Effector memory CD8-positive, alpha-beta T cell (primary cell): ENCODE data around the gene ANKRD44.

Experiments
- ATAC-seq: fragments of 150-1000 bp; cut with Tn5 transposase; replicated peaks from 2 replicates; pipeline ENCODE4 v1.10.0; 2021; ENCODE audit warnings: mild to moderate bottlenecking, moderate library complexity
- DNase-seq, 3 experiments: peaks; one replicate each; pipeline ENCODE4 v3.0.0; 2021
- H3K27ac Mint-ChIP-seq, 2 donors: one replicate each; pipeline ENCODE4 v1.8.0; 2022; ENCODE audit warnings: mild to moderate bottlenecking in 2 of 2, mixed read lengths in 2 of 2, moderate library complexity in 2 of 2
- H3K27me3 Mint-ChIP-seq, 2 donors: one replicate each; pipeline ENCODE4 v1.8.0; 2022; ENCODE audit warnings: mixed read lengths in 2 of 2
- H3K36me3 Mint-ChIP-seq: one replicate; pipeline ENCODE4 v1.8.0; 2022; ENCODE audit warnings: mild to moderate bottlenecking, moderate library complexity, mixed read lengths; ENCODE audit not compliant: insufficient read depth
- H3K4me1 Mint-ChIP-seq, 2 donors: one replicate each; pipeline ENCODE4 v1.8.0; 2022; ENCODE audit warnings: low read depth in 2 of 2, mixed read lengths in 2 of 2
- H3K4me3 Mint-ChIP-seq, 2 donors: one replicate each; pipeline ENCODE4 v1.8.0; 2022; ENCODE audit warnings: mild to moderate bottlenecking in 2 of 2, mixed read lengths in 2 of 2, moderate library complexity in 2 of 2
- H3K9me3 Mint-ChIP-seq, 2 donors: one replicate each; pipeline ENCODE4 v1.8.0; 2022; ENCODE audit warnings: mixed read lengths in 2 of 2

The ANKRD44 gene

DNA sequence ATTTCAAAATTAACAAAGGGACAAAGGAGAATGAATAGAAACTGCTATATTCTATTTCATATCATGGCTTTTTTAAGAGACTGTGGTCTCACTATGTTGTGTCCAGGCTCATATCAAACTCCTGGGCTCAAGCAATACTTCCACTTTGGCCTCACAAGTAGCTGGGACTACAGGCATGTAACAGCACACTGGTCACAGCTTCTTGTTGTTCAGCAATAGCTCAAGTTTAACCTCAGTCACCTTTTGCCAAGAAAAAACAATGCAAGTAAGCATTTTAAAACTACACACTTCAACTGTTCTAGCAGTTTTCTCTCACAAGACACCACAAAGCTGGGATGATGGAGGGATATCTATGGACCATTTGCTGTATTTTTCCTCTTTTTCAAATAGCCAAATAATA, 77.1 kb downstream of the ANKRD44 start:
- Mint-ChIP-seq H3K36me3 (peaks cover 22% of the 10 kb centered on the region), H3K4me1 (peaks cover 67 to 95% of the 10 kb centered on the region in 2 donors), H3K9me3 (no peaks in the 10 kb centered on the region), H3K4me3 (peak overlapping the region in 1 of 2 donors; percentile 58), H3K27ac (peak overlapping the region in 1 of 2 donors; percentile 94), H3K27me3 (no peaks in the 10 kb centered on the region)
- DNase-seq (no peak), ATAC-seq (no peak)

- H3K4me3 Mint-ChIP-seq, result peak overlapping the region in 1 of 2 donors; percentile 4
- peaks cover 14% of the 10 kb centered on the region for H3K36me3 Mint-ChIP-seq
- ATAC-seq, result no peak
- no peak for DNase-seq
- H3K4me1 Mint-ChIP-seq, result peaks cover 61 to 93% of the 10 kb centered on the region in 2 donors
- H3K9me3 Mint-ChIP-seq, result no peaks in the 10 kb centered on the region
- no peaks in the 10 kb centered on the region for H3K27me3 Mint-ChIP-seq
- peak overlapping the region in 1 of 2 donors; percentile 94 for H3K27ac Mint-ChIP-seq
Measured at GRCh38 chr2:197232010-197232409, 78.6 kb downstream of the ANKRD44 start.

GRCh38 chr2:197229509-197230443, 80.8 kb downstream of the ANKRD44 start:
- ATAC-seq, result peak; percentile 27
- DNase-seq, result no peak
- no peaks in the 10 kb centered on the region for H3K9me3 Mint-ChIP-seq
- peaks cover 12% of the 10 kb centered on the region for H3K36me3 Mint-ChIP-seq
- H3K27ac Mint-ChIP-seq, result peak overlapping the region; percentile 64 to 82
- peak overlapping the region in 1 of 2 donors; percentile 58 for H3K4me3 Mint-ChIP-seq
- H3K27me3 Mint-ChIP-seq, result no peaks in the 10 kb centered on the region
- peaks cover 60 to 91% of the 10 kb centered on the region in 2 donors for H3K4me1 Mint-ChIP-seq

DNA sequence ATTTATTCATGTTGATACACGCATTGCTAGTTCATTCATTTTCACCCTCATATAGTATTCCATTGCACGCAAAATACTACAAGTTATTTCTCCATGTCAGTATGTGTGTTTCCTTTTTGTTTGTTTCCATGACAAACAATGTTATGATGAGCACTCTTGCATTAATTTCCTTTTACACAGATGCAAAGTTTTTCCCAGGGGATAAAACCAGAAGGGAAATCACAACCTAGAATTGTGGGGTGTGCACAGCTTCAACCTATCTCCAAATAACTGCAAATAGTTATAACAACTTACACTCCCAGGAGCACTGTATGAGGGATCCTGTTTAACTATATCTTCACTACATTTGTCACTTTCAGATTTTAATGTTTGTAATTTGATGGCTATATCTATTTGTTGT, 87.1 kb downstream of the ANKRD44 start:
- DNase-seq (no peak), ATAC-seq (no peak)
- H3K27me3 Mint-ChIP-seq, result no peaks in the 10 kb centered on the region
- no peaks in the 10 kb centered on the region for H3K9me3 Mint-ChIP-seq
- H3K27ac Mint-ChIP-seq, result peak overlapping the region in 1 of 2 donors; percentile 85
- H3K36me3 Mint-ChIP-seq, result peaks cover 6% of the 10 kb centered on the region
- H3K4me3 Mint-ChIP-seq, result no peak overlapping the region
- H3K4me1 Mint-ChIP-seq, result peaks cover 34 to 67% of the 10 kb centered on the region in 2 donors

GRCh38 chr2:197219636-197220035, 90.9 kb downstream of the ANKRD44 start:
- Mint-ChIP-seq H3K27ac (no peak overlapping the region), H3K27me3 (no peaks in the 10 kb centered on the region), H3K4me1 (peaks cover 36 to 63% of the 10 kb centered on the region in 2 donors), H3K4me3 (no peak overlapping the region), H3K9me3 (no peaks in the 10 kb centered on the region), H3K36me3 (peaks cover 11% of the 10 kb centered on the region)
- ATAC-seq (no peak), DNase-seq (no peak)

DNA sequence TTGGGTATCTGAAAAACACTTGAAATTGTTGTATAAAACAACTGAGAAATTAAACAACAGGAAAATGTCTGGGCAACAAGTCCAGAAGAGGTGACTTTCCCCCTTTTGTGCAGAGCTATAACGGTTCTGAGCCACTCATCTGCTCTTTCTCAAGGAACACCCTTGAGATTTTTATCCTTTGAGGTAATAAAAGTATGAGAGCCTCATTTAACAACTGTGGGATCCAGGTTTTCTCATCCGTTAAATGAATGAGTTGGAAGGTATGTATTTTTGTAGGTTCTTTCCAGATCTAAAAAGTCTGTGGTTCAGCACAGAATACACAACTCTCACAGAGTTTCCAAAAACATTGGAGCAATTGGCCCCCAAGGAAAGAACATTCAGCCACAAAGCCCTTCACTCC, 93.0 kb downstream of the ANKRD44 start:
- Mint-ChIP-seq H3K36me3 (peaks cover 15% of the 10 kb centered on the region), H3K4me3 (peak overlapping the region in 1 of 2 donors; percentile 65)

DNA sequence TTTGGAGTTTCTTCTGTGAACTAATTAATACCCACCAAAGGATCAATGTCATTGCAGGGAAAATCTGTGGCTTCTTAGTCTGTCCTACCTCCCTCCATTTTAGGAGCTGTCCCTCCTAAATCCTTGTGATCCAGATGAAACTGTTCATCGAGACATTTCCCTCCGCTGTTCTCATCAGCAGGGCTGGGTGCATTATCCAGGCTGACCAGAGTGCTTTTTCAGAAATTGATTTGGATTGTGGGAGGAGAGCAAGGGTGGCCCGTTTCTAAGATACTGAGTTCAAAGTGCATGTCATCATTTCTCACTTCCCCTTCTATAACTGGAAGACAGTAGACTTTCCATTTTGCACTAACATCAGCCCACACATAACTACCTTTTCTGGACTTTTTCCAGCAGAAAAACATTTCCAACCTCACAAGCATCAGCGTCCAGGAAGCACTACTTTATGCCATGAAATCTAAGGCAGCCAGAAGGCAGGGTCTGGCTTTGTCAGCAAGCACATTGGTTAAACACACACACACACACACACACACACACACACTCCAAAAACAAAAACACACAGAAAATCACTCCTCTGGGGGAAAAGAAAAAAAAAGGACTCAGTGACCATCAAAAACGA, 94.1 kb downstream of the ANKRD44 start:
- DNase-seq (no peak), ATAC-seq (no peak)
- peak overlapping the region; percentile 74 to 93 for H3K27ac Mint-ChIP-seq
- H3K36me3 Mint-ChIP-seq, result peaks cover 19% of the 10 kb centered on the region
- H3K27me3 Mint-ChIP-seq, result no peaks in the 10 kb centered on the region
- H3K4me3 Mint-ChIP-seq, result peak overlapping the region; percentile 40 to 65
- H3K4me1 Mint-ChIP-seq, result peaks cover 51 to 68% of the 10 kb centered on the region in 2 donors
- no peaks in the 10 kb centered on the region for H3K9me3 Mint-ChIP-seq

More for the DNA sequence above, 93.0 kb downstream of the ANKRD44 start:
- ATAC-seq (no peak), DNase-seq (no peak)
- peaks cover 49 to 67% of the 10 kb centered on the region in 2 donors for H3K4me1 Mint-ChIP-seq
- peak overlapping the region; percentile 74 to 93 for H3K27ac Mint-ChIP-seq
- H3K27me3 Mint-ChIP-seq, result no peaks in the 10 kb centered on the region
- H3K9me3 Mint-ChIP-seq, result no peaks in the 10 kb centered on the region

GRCh38 chr2:197215748-197216360, 94.7 kb downstream of the ANKRD44 start:
- H3K27me3 Mint-ChIP-seq, result no peaks in the 10 kb centered on the region
- H3K9me3 Mint-ChIP-seq, result no peaks in the 10 kb centered on the region
- H3K4me1 Mint-ChIP-seq, result peaks cover 57 to 73% of the 10 kb centered on the region in 2 donors
- peak overlapping the region; percentile 40 to 65 for H3K4me3 Mint-ChIP-seq
- DNase-seq (no peak), ATAC-seq (no peak)
- H3K27ac Mint-ChIP-seq, result peak overlapping the region; percentile 74 to 93
- H3K36me3 Mint-ChIP-seq, result peaks cover 24% of the 10 kb centered on the region

GRCh38 chr2:197212344-197213262, 98.0 kb downstream of the ANKRD44 start:
- ATAC-seq, result peak; percentile 58
- H3K4me1 Mint-ChIP-seq, result peaks cover 80 to 91% of the 10 kb centered on the region in 2 donors
- DNase-seq, result peak in 1 of 3 experiments; percentile 13
- H3K27ac Mint-ChIP-seq, result peak overlapping the region; percentile 96
- no peaks in the 10 kb centered on the region for H3K27me3 Mint-ChIP-seq
- H3K9me3 Mint-ChIP-seq, result no peaks in the 10 kb centered on the region
- H3K4me3 Mint-ChIP-seq, result peak overlapping the region; percentile 76 to 78
- peaks cover 25% of the 10 kb centered on the region for H3K36me3 Mint-ChIP-seq

DNA sequence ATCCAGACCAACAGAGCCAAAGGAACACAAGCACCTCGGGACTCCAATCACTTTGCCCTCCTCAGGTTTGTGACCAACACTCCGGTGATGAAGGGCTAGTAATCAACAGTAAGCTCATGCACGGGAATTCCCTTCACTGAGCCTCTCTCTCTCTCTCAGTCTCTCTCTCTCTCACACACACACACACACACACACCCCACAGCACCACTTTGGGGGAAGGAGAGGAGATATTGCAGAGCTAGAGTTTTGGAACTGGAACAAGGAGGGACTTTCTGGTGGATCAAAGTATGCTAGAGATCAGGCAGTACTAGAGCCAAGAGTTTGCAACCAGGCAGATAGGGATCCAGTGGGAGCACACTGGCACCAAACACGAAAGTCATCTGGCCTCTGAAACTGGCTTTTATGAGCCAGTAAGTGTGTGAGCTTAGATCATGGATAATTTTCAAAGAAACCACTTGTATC, 98.7 kb downstream of the ANKRD44 start:
- Mint-ChIP-seq H3K9me3 (no peaks in the 10 kb centered on the region), H3K27ac (peak overlapping the region; percentile 96), H3K4me1 (peaks cover 80 to 91% of the 10 kb centered on the region in 2 donors), H3K27me3 (no peaks in the 10 kb centered on the region), H3K4me3 (peak overlapping the region; percentile 76 to 78), H3K36me3 (peaks cover 25% of the 10 kb centered on the region)
- peak in 1 of 3 experiments; percentile 19 for DNase-seq
- peak; percentile 50 for ATAC-seq

DNA sequence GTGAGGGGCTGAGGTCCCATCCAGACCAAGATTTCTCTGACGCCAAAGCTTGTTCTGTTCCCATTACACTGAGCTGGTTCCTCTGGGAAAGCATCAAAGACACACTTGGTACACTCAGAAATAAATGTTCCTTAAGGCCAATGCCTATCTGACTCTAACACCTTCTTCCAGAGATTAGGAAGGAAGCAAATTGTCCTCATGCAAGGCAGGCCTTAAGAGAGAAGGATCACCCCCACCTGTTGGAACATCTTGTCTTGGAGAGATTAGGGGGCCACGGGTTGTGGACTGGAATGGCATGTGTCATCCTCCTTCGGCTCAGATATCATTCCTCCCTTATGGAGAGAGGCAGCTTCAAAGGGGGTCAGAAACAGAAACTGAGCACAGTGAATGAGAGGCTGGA, 100.2 kb downstream of the ANKRD44 start:
- Mint-ChIP-seq H3K4me1 (peaks cover 82 to 91% of the 10 kb centered on the region in 2 donors), H3K27me3 (no peaks in the 10 kb centered on the region), H3K36me3 (peaks cover 33% of the 10 kb centered on the region), H3K27ac (peak overlapping the region; percentile 96), H3K9me3 (no peaks in the 10 kb centered on the region), H3K4me3 (peak overlapping the region; percentile 76 to 78)
- ATAC-seq (no peak), DNase-seq (no peak)

DNA sequence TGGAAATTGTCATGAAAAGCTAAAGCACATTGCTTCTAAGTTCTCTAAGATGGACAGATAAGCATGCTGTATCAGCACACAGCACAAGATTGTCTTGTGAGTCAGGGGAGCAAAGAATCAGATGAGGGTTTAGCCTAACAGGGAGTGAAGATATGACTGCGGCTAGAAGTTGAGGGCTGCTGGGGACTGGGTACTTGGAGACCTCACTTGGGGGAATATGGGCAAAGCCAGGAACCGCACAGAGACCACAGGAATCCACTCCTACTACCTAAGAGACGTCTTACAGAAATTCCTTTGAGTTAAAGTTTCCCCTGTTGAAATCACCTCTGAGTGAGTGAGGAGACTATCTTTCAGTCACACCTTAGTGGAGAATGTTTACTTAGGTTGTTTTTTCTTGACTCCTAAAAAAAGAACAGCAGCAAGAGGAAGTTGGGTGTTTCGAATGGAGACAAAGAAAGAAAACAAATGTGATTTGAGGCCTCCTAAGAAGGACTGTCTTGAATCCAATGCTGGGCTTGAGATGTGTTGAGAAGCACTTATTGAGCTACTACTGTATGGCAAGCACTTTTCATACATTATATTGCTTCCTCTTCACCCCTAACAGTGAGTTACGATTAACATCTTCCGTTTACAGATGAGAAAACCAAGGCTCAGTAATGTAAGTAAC, 100.7 kb downstream of the ANKRD44 start:
- H3K27me3 Mint-ChIP-seq, result no peaks in the 10 kb centered on the region
- peak overlapping the region; percentile 96 for H3K27ac Mint-ChIP-seq
- H3K4me3 Mint-ChIP-seq, result peak overlapping the region; percentile 76 to 78

More for the DNA sequence above, 100.7 kb downstream of the ANKRD44 start:
- ATAC-seq (peak; percentile 12), DNase-seq (no peak)
- H3K36me3 Mint-ChIP-seq, result peaks cover 31% of the 10 kb centered on the region
- H3K4me1 Mint-ChIP-seq, result peaks cover 82 to 96% of the 10 kb centered on the region in 2 donors
- H3K9me3 Mint-ChIP-seq, result no peaks in the 10 kb centered on the region
